ENCODE data around the gene INTS1. TPM values are rescaled to one million over a fixed set of nuclear protein-coding genes. Genes with fewer than 3 reads are reported as not detected.
A peak's percentile ranks its signal among the peaks of the same experiment; 100 is the strongest.

INTS1 gene
- total and polyA plus RNA-seq, 4 experiments from 2014 or later, result 6.0 to 137 (median 82.2) TPM

DNA sequence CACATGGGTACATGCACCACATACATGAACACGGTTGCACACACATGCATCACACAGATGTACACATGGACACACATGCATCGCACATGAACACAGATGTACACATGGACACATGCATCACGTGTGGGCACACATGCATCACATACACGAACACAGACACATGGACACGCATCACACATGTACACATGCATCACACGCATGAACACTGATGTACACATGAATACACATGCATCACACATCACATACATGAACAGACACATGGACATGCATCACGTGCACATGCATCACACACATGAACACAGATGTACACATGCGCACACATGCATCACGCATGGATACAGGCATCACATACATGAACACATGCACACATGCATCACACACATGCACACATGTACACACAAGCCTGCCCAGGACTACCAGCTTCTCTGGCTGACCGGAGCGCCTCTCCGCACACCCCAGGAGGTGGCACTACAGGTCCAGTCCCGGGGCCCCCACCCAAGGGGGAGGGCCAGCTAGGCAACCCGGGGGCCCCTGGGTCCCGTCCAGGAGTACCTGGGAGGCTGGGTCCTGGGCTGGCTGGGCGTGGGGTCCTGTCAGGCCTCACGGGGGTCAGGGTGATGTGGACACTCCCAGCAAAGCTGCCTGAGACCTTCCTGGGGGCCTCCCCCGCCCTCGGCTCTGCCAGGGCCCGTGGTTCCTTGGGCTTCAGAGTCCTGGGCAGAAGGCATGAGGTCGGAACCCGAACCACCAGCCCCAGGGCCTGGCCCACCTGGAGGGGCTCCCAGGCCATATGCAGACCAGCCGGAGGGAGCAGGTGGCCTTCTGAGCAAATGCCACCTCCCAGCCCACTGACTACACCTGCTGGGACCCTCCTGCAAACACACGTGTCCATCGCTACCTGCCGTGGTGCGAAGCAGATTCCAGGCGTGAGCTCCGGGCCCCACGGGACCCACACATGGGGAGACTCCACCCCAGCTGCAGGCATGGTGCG lies 64.5 kb downstream of the INTS1 start:
- ChIA-PET CTCF (ENCODE audit: partially characterized antibody) (no interaction called here), POLR2A (ENCODE audit: partially characterized antibody) (no interaction called here)
- no peaks in the 10 kb centered on the region for H3K27me3 ChIP-seq (ENCODE audit: insufficient read depth, low read length)
- H3K27ac ChIP-seq (ENCODE audit: low read depth, low read length), result no peak overlapping the region
- H3K4me1 ChIP-seq (ENCODE audit: insufficient read depth, low read length), result no peaks in the 10 kb centered on the region
- Mint-ChIP-seq H3K4me3 (peak overlapping the region in 1 of 8 donors; percentile 52), H3K36me3 (no peaks in the 10 kb centered on the region), H3K27me3 (no peaks in the 10 kb centered on the region), H3K9me3 (no peaks in the 10 kb centered on the region), H3K27ac (no peak overlapping the region), H3K4me1 (peaks cover 0 to 1% (median 0%) of the 10 kb centered on the region in 4 donors)
- no peaks in the 10 kb centered on the region for H3K9me3 ChIP-seq (ENCODE audit: control insufficient read depth in 1 of 2, low read length in 2 of 2)
- no peak for DNase-seq
- intact Hi-C loops (cut with micrococcal nuclease), result no loop called here
- no peaks in the 10 kb centered on the region for H3K36me3 ChIP-seq (ENCODE audit: insufficient read depth, low read length)
- no peak overlapping the region for H3K4me3 ChIP-seq (ENCODE audit: low read length in 2 of 2)

DNA sequence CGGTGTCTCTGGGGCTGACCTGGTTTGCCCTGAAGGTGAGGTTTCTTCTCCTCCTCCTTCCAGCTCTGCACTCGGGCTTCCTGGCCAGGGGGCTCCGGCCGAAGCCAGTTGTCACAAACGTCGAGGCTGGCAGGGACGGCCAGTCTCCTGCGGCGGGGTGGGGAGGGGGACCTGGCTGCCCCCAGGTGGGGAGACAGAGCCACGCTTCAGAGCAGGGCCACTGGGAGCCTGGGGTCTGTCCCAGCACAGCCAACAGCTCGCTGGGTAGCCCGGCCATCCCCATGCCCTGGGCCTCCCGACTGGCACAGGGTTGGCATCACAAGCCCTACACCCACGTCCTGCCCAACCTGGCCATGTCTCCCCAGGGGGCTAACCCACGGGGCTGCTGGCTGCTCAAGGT lies 65.4 kb downstream of the INTS1 start:
- H3K36me3 ChIP-seq (ENCODE audit: insufficient read depth, low read length), result no peaks in the 10 kb centered on the region
- H3K27ac ChIP-seq (ENCODE audit: low read depth, low read length), result no peak overlapping the region
- CTCF ChIA-PET (ENCODE audit: partially characterized antibody), result no interaction called here
- no peaks in the 10 kb centered on the region for H3K27me3 ChIP-seq (ENCODE audit: insufficient read depth, low read length)
- Mint-ChIP-seq H3K27ac (no peak overlapping the region), H3K36me3 (no peaks in the 10 kb centered on the region), H3K27me3 (no peaks in the 10 kb centered on the region), H3K4me1 (peaks cover 0 to 1% (median 0%) of the 10 kb centered on the region in 4 donors), H3K9me3 (no peaks in the 10 kb centered on the region), H3K4me3 (no peak overlapping the region)
- H3K9me3 ChIP-seq (ENCODE audit: control insufficient read depth in 1 of 2, low read length in 2 of 2), result no peaks in the 10 kb centered on the region
- POLR2A ChIA-PET (ENCODE audit: partially characterized antibody), result no interaction called here
- H3K4me1 ChIP-seq (ENCODE audit: insufficient read depth, low read length), result no peaks in the 10 kb centered on the region
- intact Hi-C loops (cut with micrococcal nuclease), result no loop called here
- no peak for DNase-seq
- no peak overlapping the region for H3K4me3 ChIP-seq (ENCODE audit: low read length in 2 of 2)

- H3K27me3 ChIP-seq (ENCODE audit: insufficient read depth, low read length), result no peaks in the 10 kb centered on the region
- Mint-ChIP-seq H3K27ac (no peak overlapping the region), H3K36me3 (no peaks in the 10 kb centered on the region), H3K4me1 (no peaks in the 10 kb centered on the region), H3K9me3 (no peaks in the 10 kb centered on the region), H3K27me3 (no peaks in the 10 kb centered on the region), H3K4me3 (no peak overlapping the region)
- no peak overlapping the region for H3K27ac ChIP-seq (ENCODE audit: low read depth, low read length)
- POLR2A ChIA-PET (ENCODE audit: partially characterized antibody), result no interaction called here
- DNase-seq, result no peak
- intact Hi-C loops (cut with micrococcal nuclease), result no loop called here
- H3K36me3 ChIP-seq (ENCODE audit: insufficient read depth, low read length), result no peaks in the 10 kb centered on the region
- no peaks in the 10 kb centered on the region for H3K9me3 ChIP-seq (ENCODE audit: control insufficient read depth in 1 of 2, low read length in 2 of 2)
- no peaks in the 10 kb centered on the region for H3K4me1 ChIP-seq (ENCODE audit: insufficient read depth, low read length)
- CTCF ChIA-PET (ENCODE audit: partially characterized antibody), result no interaction called here
- no peak overlapping the region for H3K4me3 ChIP-seq (ENCODE audit: low read length in 2 of 2)
These were observed 66.0 kb downstream of the INTS1 start for GRCh38 chr7:1438208-1438607.

DNA sequence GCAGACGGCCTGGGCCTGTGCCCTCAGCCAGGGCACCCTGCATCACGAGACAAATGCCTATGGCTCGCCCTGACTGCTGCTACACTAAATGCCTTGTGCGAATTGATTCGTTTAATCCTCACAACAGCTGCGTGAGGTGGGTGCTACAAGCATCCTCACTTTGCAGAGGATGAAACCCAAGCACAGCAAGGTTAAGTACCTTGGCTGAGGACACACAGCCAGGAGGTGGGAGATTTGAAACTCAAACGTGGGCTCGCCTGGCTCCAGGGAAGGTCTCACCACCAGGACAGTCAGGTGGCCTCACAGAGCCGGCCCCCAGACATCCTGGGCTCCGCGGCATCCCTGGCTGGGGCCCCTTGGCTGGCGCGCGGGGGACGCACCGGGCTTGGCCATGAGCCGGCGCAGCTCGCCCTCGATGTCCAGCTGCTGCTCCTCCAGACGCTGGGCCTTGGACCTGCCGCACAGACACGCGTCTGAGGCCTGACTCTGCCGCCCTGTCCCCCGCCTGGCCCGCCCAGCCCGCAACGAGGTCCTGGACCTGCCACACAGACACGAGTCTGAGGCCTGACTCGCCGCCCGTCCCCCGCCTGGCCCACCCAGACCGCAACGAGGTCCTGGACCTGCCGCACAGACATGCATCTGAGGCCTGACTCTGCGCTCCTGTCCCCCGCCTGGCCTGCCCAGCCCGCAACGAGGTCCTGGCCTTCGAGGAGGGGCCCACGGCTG lies 66.9 kb downstream of the INTS1 start:
- H3K36me3 ChIP-seq (ENCODE audit: insufficient read depth, low read length), result no peaks in the 10 kb centered on the region
- DNase-seq, result no peak
- H3K4me1 ChIP-seq (ENCODE audit: insufficient read depth, low read length), result peaks cover 2% of the 10 kb centered on the region
- Mint-ChIP-seq H3K4me3 (no peak overlapping the region), H3K27ac (no peak overlapping the region), H3K36me3 (no peaks in the 10 kb centered on the region), H3K27me3 (peaks cover 0 to 2% of the 10 kb centered on the region in 2 donors), H3K4me1 (peaks cover 2 to 4% (median 3%) of the 10 kb centered on the region in 4 donors), H3K9me3 (no peaks in the 10 kb centered on the region)
- intact Hi-C loops (cut with micrococcal nuclease), result no loop called here
- H3K27ac ChIP-seq (ENCODE audit: low read depth, low read length), result no peak overlapping the region
- CTCF ChIA-PET (ENCODE audit: partially characterized antibody), result no interaction called here
- no peaks in the 10 kb centered on the region for H3K9me3 ChIP-seq (ENCODE audit: control insufficient read depth in 1 of 2, low read length in 2 of 2)
- POLR2A ChIA-PET (ENCODE audit: partially characterized antibody), result no interaction called here
- H3K27me3 ChIP-seq (ENCODE audit: insufficient read depth, low read length), result no peaks in the 10 kb centered on the region
- H3K4me3 ChIP-seq (ENCODE audit: low read length in 2 of 2), result no peak overlapping the region

GRCh38 chr7:1436608-1437007 lies 67.6 kb downstream of the INTS1 start:
- Histone ChIP-seq H3K4me1 (ENCODE audit: insufficient read depth, low read length) (peaks cover 4% of the 10 kb centered on the region), H3K27me3 (ENCODE audit: insufficient read depth, low read length) (no peaks in the 10 kb centered on the region), H3K36me3 (ENCODE audit: insufficient read depth, low read length) (no peaks in the 10 kb centered on the region), H3K4me3 (ENCODE audit: low read length in 2 of 2) (no peak overlapping the region), H3K27ac (ENCODE audit: low read depth, low read length) (no peak overlapping the region), H3K9me3 (ENCODE audit: control insufficient read depth in 1 of 2, low read length in 2 of 2) (no peaks in the 10 kb centered on the region)
- Mint-ChIP-seq H3K4me1 (peaks cover 2 to 6% (median 4%) of the 10 kb centered on the region in 4 donors), H3K36me3 (no peaks in the 10 kb centered on the region), H3K9me3 (no peaks in the 10 kb centered on the region), H3K27me3 (peaks cover 0 to 3% of the 10 kb centered on the region in 2 donors), H3K4me3 (no peak overlapping the region), H3K27ac (no peak overlapping the region)
- no peak for DNase-seq
- ChIA-PET CTCF (ENCODE audit: partially characterized antibody) (no interaction called here), POLR2A (ENCODE audit: partially characterized antibody) (no interaction called here)
- intact Hi-C loops (cut with micrococcal nuclease), result no loop called here

- Histone ChIP-seq H3K9me3 (ENCODE audit: control insufficient read depth in 1 of 2, low read length in 2 of 2) (no peaks in the 10 kb centered on the region), H3K27ac (ENCODE audit: low read depth, low read length) (no peak overlapping the region), H3K36me3 (ENCODE audit: insufficient read depth, low read length) (no peaks in the 10 kb centered on the region), H3K4me3 (ENCODE audit: low read length in 2 of 2) (no peak overlapping the region), H3K27me3 (ENCODE audit: insufficient read depth, low read length) (no peaks in the 10 kb centered on the region), H3K4me1 (ENCODE audit: insufficient read depth, low read length) (peaks cover 4% of the 10 kb centered on the region)
- Mint-ChIP-seq H3K4me3 (no peak overlapping the region), H3K27ac (no peak overlapping the region), H3K27me3 (peaks cover 0 to 3% of the 10 kb centered on the region in 2 donors), H3K9me3 (no peaks in the 10 kb centered on the region), H3K36me3 (no peaks in the 10 kb centered on the region), H3K4me1 (peaks cover 2 to 6% (median 4%) of the 10 kb centered on the region in 4 donors)
- DNase-seq, result no peak
- CTCF ChIA-PET (ENCODE audit: partially characterized antibody), result no interaction called here
- intact Hi-C loops (cut with micrococcal nuclease), result no loop called here
- POLR2A ChIA-PET (ENCODE audit: partially characterized antibody), result no interaction called here
These were observed 69.1 kb downstream of the INTS1 start for GRCh38 chr7:1434891-1435670.
